Thoracic aorta (tissue), 2 donors: ENCODE measurements around the gene ERGIC1. TPM values are rescaled to one million over a fixed set of nuclear protein-coding genes. Genes with fewer than 3 reads are reported as not detected.
A peak's percentile ranks its signal among the peaks of the same experiment; 100 is the strongest.

Experiments used
- ATAC-seq: fragments of 150-250 bp; one replicate; pipeline ENCODE4 v1.8.0; 2017; ENCODE audit warnings: low read depth; ENCODE audit not compliant: insufficient number of reproducible peaks, low FRiP score
- DNase-seq: peaks from one replicate; pipeline ENCODE4 v3.0.0-alpha.2; 2020; ENCODE audit warnings: low spot score
- H3K27ac ChIP-seq, 2 donors: fragments of 200-600 bp; sonication (generic); 1 replicate in 1 of 2; 2 replicates in 1 of 2; pipeline ENCODE4 v1.5.1; 2016; ENCODE audit warnings: mild to moderate bottlenecking in 2 of 2, moderate library complexity in 2 of 2
- H3K27me3 ChIP-seq: fragments of 200-600 bp; sonication (generic); replicated peaks from 2 replicates; pipeline ENCODE4 v1.6.0; 2016; ENCODE audit warnings: mild to moderate bottlenecking; ENCODE audit not compliant: insufficient read depth
- H3K36me3 ChIP-seq: fragments of 200-600 bp; sonication (generic); one replicate; pipeline ENCODE4 v1.5.1; 2016
- H3K4me1 ChIP-seq, 2 donors: fragments of 200-600 bp; sonication (generic); 1 replicate in 1 of 2; 2 replicates in 1 of 2; pipeline versions ENCODE4 v1.5.1 to v1.6.0; 2016; ENCODE audit warnings: low read depth in 2 of 2, mild to moderate bottlenecking in 1 of 2; ENCODE audit not compliant: control insufficient read depth in 1 of 2
- H3K4me3 ChIP-seq: fragments of 200-600 bp; sonication (generic); 2 replicates; pipeline ENCODE4 v1.5.1; 2016; ENCODE audit warnings: mild to moderate bottlenecking
- H3K9me3 ChIP-seq: fragments of 200-600 bp; sonication (generic); 2 replicates; pipeline ENCODE4 v1.5.1; 2016
- CTCF ChIP-seq: fragments of 200-600 bp; sonication (generic); IDR thresholded peaks from one replicate; pipeline ENCODE4 v1.5.1; 2019; ENCODE audit warnings: antibody characterized with exemption
- total RNA-seq, 2 donors: library from RNA; depleted of rRNA; stranded (reverse); fragments of >200 nt; gene quantifications; one replicate each; pipeline versions ENCODE4 v1.1.0 to v1.2.3, GENCODE V29; 2016

ERGIC1 gene
- total RNA-seq, 2 donors from 2014 or later = 141 to 230 TPM

- DNase-seq (no peak), ATAC-seq (no peak)
- Histone ChIP-seq H3K4me1 (peaks cover 28 to 51% of the 10 kb centered on the region in 2 donors), H3K27ac (peak overlapping the region; percentile 94 to 95), H3K27me3 (no peaks in the 10 kb centered on the region), H3K9me3 (no peaks in the 10 kb centered on the region), H3K4me3 (peak overlapping the region; percentile 100), H3K36me3 (peaks cover 4% of the 10 kb centered on the region)
- no peak for TF ChIP-seq CTCF
Measured at GRCh38 chr5:172958331-172959046, 124.4 kb downstream of the ERGIC1 start.

- TF ChIP-seq CTCF = no peak
- Histone ChIP-seq H3K4me1 (peaks cover 23 to 43% of the 10 kb centered on the region in 2 donors), H3K27me3 (no peaks in the 10 kb centered on the region), H3K4me3 (peak overlapping the region; percentile 100), H3K27ac (peak overlapping the region; percentile 94 to 95), H3K9me3 (no peaks in the 10 kb centered on the region), H3K36me3 (peaks cover 11% of the 10 kb centered on the region)
- DNase-seq (no peak), ATAC-seq (no peak)
Measured at GRCh38 chr5:172959824-172960799, 126.1 kb downstream of the ERGIC1 start.

- DNase-seq = no peak
- TF ChIP-seq CTCF = no peak
- H3K27ac ChIP-seq = no peak overlapping the region
Measured at GRCh38 chr5:172969921-172970320, 135.9 kb downstream of the ERGIC1 start.

DNA sequence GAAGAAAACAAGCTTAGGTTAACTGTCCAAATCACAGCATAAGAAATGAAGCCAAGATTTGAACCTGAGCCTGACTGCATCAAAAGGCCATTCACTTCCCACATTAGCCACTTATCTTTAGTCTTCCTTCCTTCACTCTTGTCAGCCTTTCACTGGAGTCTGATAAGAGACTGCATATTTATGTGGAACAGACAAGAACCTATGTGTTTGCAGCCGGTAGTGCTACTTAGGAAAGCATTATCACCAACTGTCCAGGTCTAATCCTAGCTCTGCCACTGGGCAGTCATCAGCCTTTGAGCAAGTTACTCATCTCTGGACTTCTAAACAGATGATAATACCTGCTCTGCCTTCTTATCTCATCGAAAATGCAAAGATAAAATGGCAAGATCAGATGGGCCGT, 137.4 kb downstream of the ERGIC1 start:
- H3K27ac ChIP-seq = no peak overlapping the region
- no peaks in the 10 kb centered on the region for H3K4me1 ChIP-seq
- no peak for DNase-seq
- no peak overlapping the region for H3K4me3 ChIP-seq
- ATAC-seq = no peak
- TF ChIP-seq CTCF = no peak
- H3K9me3 ChIP-seq = no peaks in the 10 kb centered on the region
- peaks cover 17% of the 10 kb centered on the region for H3K36me3 ChIP-seq
- H3K27me3 ChIP-seq = no peaks in the 10 kb centered on the region

More at GRCh38 chr5:172969921-172970320, 135.9 kb downstream of the ERGIC1 start:
- peaks cover 24% of the 10 kb centered on the region for H3K36me3 ChIP-seq
- H3K27me3 ChIP-seq = no peaks in the 10 kb centered on the region
- no peak overlapping the region for H3K4me3 ChIP-seq
- no peaks in the 10 kb centered on the region for H3K9me3 ChIP-seq
- H3K4me1 ChIP-seq = no peaks in the 10 kb centered on the region
- no peak for ATAC-seq

DNA sequence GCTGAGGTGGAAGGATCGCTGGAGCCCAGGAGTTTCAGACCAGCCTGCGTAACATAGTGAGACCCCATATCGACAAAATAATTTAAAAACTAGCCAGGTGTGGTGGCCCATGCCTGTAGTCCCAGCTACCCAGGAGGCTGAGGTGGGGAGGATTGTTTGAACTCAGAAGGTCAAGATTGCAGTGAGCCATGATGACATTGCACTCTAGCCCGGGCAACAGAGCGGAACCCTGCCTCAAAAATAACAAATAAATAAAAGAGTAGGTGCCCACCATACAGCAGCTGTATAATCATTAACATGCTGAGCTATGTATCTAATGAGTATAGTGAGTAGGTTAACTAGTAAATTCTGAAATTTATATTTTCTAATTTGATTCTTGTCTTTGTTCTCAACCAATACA, 138.5 kb downstream of the ERGIC1 start:
- H3K9me3 ChIP-seq = no peaks in the 10 kb centered on the region
- ATAC-seq (no peak), DNase-seq (no peak)
- H3K4me3 ChIP-seq = no peak overlapping the region
- no peak overlapping the region for H3K27ac ChIP-seq
- TF ChIP-seq CTCF = no peak
- H3K4me1 ChIP-seq = no peaks in the 10 kb centered on the region
- H3K27me3 ChIP-seq = no peaks in the 10 kb centered on the region
- peaks cover 17% of the 10 kb centered on the region for H3K36me3 ChIP-seq
